ENCODE measurements around the gene SSTR3. TPM values are rescaled to one million over a fixed set of nuclear protein-coding genes. Genes with fewer than 3 reads are reported as not detected.
A peak's percentile ranks its signal among the peaks of the same experiment; 100 is the strongest.

SSTR3 gene
- total and polyA plus RNA-seq, 10 of the 15 experiments (the other 5 are each of a cell fraction or from before 2014, with no cell fraction given): 0.03 to 4.5 (median 2.4) TPM

DNA sequence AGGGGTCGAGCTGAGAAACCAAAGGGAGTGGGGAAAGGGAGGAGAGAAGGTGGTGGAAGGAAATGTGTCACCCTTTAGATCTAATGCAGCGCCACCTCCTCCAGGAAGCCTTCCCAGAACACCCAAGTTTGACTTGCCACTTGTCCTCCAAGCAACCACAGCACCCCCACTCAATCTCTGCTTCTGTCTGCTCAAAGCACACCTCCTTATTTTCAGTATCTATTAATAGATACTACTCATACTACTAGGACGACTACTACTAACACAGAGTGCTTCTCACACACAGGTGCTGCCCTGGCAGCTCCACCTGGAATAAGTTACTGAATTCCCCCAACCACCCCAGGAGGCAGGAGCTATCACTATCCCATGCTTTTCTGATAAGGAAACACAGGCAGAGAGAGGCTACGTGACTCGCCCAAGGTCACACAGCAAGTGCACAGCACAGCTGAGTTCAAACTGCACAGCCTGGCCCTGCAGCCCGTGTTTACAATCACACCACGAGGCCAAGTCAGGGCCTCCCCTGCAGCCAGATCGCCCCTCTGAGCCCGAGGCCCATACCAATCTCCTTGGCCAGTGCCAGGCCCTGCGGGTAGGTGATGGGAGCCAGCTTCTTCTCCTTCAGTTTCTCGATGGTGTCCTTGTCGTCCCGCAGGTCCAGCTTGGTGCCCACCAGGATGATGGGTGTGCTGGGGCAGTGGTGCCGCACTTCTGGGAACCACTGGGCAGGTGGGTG is 18.6 kb upstream of the SSTR3 start (continued):
- TF ChIP-seq BHLHE40 (IDR thresholded peaks at IDR 0.05; ENCODE audit: borderline replicate concordance in 1 of 2, low read depth in 2 of 2, low read length in 1 of 2): peak in 1 of 2 experiments; percentile 20; a peak in 1 of 4 replicates
- 0 out of 2 replicates have a peak, but pooled peaks have one; percentile 36 for TF ChIP-seq TCF12 (IDR thresholded peaks at IDR 0.05; ENCODE audit: low read depth, low read length)
- TF ChIP-seq, protein P1, sequence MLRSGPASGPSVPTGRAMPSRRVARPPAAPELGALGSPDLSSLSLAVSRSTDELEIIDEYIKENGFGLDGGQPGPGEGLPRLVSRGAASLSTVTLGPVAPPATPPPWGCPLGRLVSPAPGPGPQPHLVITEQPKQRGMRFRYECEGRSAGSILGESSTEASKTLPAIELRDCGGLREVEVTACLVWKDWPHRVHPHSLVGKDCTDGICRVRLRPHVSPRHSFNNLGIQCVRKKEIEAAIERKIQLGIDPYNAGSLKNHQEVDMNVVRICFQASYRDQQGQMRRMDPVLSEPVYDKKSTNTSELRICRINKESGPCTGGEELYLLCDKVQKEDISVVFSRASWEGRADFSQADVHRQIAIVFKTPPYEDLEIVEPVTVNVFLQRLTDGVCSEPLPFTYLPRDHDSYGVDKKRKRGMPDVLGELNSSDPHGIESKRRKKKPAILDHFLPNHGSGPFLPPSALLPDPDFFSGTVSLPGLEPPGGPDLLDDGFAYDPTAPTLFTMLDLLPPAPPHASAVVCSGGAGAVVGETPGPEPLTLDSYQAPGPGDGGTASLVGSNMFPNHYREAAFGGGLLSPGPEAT (IDR thresholded peaks at IDR 0.05; ENCODE audit: low read depth): 0 out of 2 replicates have a peak, but pooled peaks have one; percentile 30
- TF ChIP-seq IKZF1 (conservative IDR thresholded peaks at IDR 0.05): peak; percentile 63
- 0 out of 2 replicates have a peak, but pooled peaks have one; percentile 17 for TF ChIP-seq HDGF (IDR thresholded peaks at IDR 0.05)
- no peak for TF ChIP-seq NKRF (conservative IDR thresholded peaks at IDR 0.05)
- peak; percentile 90 for TF ChIP-seq SMARCA5 (IDR thresholded peaks at IDR 0.05)
- TF ChIP-seq NR2F1 (conservative IDR thresholded peaks at IDR 0.05): 0 out of 2 replicates have a peak, but pooled peaks have one; percentile 14
- peak; percentile 20; the same call in 1 of the 2 replicates for TF ChIP-seq IRF4 (IDR thresholded peaks at IDR 0.05; ENCODE audit: low read depth, low read length)
- no peak for TF ChIP-seq RB1 (IDR thresholded peaks at IDR 0.05; ENCODE audit: borderline replicate concordance)
- peak; percentile 60; the same call in 1 of the 2 replicates for TF ChIP-seq NBN (IDR thresholded peaks at IDR 0.05)
- TF ChIP-seq MEF2B (IDR thresholded peaks at IDR 0.05; ENCODE audit: partially characterized antibody, poor library complexity, severe bottlenecking): peak; percentile 73
- TF ChIP-seq EED (IDR thresholded peaks at IDR 0.05; ENCODE audit: low read depth): peak; percentile 75; the same call in 1 of the 2 replicates
- TF ChIP-seq MXI1 (IDR thresholded peaks at IDR 0.05; ENCODE audit: low read depth, low read length): no peak
- TF ChIP-seq ATF3 (IDR thresholded peaks at IDR 0.05; ENCODE audit: borderline replicate concordance, extremely low read depth, low read depth, low read length): no peak
- TF ChIP-seq, protein P2, sequence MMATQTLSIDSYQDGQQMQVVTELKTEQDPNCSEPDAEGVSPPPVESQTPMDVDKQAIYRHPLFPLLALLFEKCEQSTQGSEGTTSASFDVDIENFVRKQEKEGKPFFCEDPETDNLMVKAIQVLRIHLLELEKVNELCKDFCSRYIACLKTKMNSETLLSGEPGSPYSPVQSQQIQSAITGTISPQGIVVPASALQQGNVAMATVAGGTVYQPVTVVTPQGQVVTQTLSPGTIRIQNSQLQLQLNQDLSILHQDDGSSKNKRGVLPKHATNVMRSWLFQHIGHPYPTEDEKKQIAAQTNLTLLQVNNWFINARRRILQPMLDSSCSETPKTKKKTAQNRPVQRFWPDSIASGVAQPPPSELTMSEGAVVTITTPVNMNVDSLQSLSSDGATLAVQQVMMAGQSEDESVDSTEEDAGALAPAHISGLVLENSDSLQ (IDR thresholded peaks at IDR 0.05): peak; percentile 7; the same call in 1 of the 2 replicates

Data from GM12878 (cell line).